Amygdala (tissue), 56 donors: ENCODE measurements around the gene HSD17B3.
"Not testable (repeated sequence)": the region's sequence is repeated elsewhere in the genome, so short reads cannot be mapped to it uniquely, and the experiment has no call there.

Source experiments
- DNase-seq, 56 donors: peaks; one replicate each; lab custom pipeline; 2025; lab: John Stamatoyannopoulos, UW

Gene HSD17B3

GRCh38 chr9:96302021-96302420, at the start of gene HSD17B3:
HSD17B3 (minus strand) TSS chr9:96302176; CDS start chr9:96302104, 72 bp downstream.
- DNase-seq = no peak

GRCh38 chr9:96350866-96351265, 48.9 kb upstream of the HSD17B3 start:
- peak in 37 of 56 donors; percentile 1 to 76 (median 27) for DNase-seq

DNA sequence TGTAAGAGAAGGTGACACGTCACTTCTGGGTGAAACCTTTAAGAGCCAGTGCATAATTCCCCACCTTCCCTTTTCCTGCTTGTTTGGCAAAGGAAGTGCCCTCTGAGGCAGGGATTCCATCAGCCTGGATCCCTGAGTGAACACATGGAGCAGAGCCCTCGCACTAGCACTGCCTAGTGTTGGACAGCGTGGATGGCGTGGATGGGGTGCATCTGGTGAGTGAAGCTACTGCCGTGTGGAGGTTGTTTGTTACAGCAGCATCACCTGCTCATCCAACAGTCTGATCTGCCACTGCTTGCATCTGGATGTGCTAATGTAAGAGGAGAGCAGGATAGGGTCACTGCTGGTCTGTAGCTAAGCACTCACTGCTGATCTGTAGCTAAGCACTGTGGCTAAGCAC, 46.3 kb upstream of the HSD17B3 start:
- no peak for DNase-seq

DNA sequence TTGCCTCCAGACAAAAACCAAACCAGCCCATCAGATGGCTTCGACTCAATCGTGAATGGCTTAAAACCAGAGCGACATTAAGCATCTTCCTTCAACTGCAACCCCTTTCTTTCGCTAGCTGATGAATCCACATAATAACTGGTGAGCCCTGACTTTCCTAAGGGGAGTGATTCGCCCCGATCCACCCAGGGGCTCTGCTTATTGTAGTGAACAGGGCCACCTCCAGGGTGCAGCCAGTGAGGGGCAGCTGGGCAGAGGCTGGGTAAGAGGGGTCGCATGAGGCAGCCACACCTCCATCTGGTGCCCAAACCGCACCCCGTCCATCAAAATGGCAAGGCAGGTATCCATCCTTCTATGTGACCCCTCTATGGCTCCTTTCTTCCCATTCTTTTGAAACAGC, 43.6 kb upstream of the HSD17B3 start:
- DNase-seq = no peak

DNA sequence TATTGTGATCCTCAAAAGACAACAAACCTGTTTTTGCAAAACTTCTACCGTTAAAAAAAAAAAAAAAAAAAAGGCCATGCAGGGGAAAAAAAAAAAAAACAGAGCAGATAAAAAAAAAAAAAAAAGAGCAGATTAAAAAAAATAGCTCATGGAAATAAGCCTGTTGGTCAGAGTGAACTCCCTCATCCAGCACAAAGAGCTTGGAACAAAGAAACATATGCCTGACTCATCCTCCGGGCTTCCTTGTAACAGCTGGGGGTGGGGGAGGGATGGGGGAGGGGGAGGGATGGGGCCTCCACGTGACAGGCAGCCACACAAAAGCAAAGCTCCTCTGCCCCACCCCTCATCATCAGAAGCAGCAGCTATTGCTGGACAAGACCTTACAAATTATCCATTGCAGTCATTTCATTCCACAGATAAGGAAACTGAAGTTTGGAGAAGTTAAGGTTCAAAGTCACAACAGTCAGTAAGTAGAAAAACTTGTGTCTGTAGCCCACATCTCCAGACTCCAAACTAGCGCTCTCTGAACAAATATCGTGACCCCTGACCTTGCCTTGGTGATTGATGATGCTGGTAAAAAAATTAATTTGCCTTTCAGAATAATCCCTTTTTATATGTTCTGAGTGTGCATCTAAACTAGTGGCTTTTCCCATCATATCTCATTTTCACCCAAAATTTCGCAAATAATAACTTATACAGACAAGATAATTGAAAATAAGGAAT, 42.6 kb upstream of the HSD17B3 start:
- DNase-seq = peak in 51 of 56 donors; percentile 2 to 83 (median 48)

GRCh38 chr9:96343515-96344360, 41.8 kb upstream of the HSD17B3 start:
- no peak for DNase-seq

GRCh38 chr9:96342571-96343245, 40.7 kb upstream of the HSD17B3 start:
- DNase-seq = no peak

DNA sequence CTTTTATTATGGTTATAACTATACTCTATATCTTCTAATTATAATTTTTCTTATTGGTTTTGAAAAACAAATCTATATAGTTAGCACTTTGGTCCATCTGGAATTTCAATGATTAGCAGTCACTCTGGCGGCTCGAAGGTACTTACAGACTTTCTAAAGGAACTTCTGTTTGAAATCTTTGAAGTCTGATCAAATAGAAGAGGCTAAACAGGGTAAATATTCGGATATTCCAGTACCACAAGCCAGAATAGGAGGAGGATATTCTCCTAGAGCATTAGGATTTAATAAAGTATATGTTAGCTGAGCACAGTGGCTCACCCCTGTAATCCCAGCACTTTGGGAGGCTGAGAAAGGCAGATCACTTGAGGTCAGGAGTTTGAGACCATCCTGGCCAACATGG, 38.7 kb upstream of the HSD17B3 start:
- DNase-seq = no peak

- no peak for DNase-seq
Observed at GRCh38 chr9:96338299-96338698, 36.3 kb upstream of the HSD17B3 start.

DNA sequence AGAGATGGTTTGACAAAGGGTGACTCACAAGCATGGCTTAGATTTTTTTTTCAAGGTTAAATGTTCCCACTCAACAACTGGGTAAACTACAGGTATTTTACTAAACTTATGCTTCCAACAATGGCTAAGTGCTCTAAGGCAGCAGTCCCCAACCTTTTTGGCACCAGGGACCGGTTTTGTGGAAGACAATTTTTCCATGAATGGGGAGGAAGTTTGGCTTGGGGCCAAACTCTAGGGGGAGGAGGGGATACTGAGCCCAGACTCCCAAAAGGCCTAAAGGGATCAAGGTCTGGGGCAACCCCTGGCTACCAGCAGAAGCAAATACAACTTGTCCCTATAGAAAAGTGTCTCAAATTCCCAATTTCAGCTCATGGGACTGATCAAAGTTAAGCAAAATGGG, 32.0 kb upstream of the HSD17B3 start:
- no peak for DNase-seq

GRCh38 chr9:96331236-96331947, 29.4 kb upstream of the HSD17B3 start:
- no peak for DNase-seq

- peak in 13 of 56 donors; percentile 3 to 77 (median 21) for DNase-seq
Observed at GRCh38 chr9:96327694-96328352, 25.8 kb upstream of the HSD17B3 start.

- DNase-seq = no peak
Observed at GRCh38 chr9:96323169-96323568, 21.2 kb upstream of the HSD17B3 start.

- DNase-seq = not testable (repeated sequence)
Observed at GRCh38 chr9:96322736-96323135, 20.8 kb upstream of the HSD17B3 start.

- DNase-seq = not testable (repeated sequence)
Observed at GRCh38 chr9:96322210-96322609, 20.2 kb upstream of the HSD17B3 start.

- DNase-seq = no peak
Observed at GRCh38 chr9:96321515-96321914, 19.5 kb upstream of the HSD17B3 start.

DNA sequence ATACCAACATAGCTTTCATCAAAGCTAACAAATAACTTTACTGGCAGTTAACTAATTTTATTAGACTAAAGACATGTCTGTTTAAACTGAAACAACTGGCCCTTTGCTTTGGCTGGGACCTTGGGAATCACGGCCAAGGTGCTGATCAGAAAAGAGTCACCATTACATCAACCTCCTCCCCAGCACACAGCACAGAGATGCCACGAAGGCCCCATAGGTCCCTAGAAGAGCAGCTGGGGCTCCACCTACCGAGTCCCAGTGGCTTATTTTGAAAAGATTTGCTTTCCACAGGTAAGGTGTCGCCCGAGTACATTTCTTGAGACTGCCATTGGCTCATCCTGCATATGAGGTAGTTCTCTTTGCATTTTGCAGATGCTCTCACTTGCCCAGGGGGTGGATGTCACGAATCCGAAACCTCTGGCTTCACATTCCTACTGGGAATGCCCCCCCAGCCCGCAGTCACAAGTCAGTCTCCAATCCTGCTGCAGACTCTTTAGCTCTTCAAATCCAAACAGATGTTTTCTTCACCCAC, 18.8 kb upstream of the HSD17B3 start:
- no peak for DNase-seq

- no peak for DNase-seq
Observed at GRCh38 chr9:96318921-96319565, 17.1 kb upstream of the HSD17B3 start.

GRCh38 chr9:96317335-96317980, 15.5 kb upstream of the HSD17B3 start:
- DNase-seq = peak in 32 of 56 donors; percentile 1 to 71 (median 10)
